Measurements from ENCODE around the gene MICU2.
A peak's percentile ranks its signal among the peaks of the same experiment; 100 is the strongest.

Gene MICU2, protein sequence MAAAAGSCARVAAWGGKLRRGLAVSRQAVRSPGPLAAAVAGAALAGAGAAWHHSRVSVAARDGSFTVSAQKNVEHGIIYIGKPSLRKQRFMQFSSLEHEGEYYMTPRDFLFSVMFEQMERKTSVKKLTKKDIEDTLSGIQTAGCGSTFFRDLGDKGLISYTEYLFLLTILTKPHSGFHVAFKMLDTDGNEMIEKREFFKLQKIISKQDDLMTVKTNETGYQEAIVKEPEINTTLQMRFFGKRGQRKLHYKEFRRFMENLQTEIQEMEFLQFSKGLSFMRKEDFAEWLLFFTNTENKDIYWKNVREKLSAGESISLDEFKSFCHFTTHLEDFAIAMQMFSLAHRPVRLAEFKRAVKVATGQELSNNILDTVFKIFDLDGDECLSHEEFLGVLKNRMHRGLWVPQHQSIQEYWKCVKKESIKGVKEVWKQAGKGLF

DNA sequence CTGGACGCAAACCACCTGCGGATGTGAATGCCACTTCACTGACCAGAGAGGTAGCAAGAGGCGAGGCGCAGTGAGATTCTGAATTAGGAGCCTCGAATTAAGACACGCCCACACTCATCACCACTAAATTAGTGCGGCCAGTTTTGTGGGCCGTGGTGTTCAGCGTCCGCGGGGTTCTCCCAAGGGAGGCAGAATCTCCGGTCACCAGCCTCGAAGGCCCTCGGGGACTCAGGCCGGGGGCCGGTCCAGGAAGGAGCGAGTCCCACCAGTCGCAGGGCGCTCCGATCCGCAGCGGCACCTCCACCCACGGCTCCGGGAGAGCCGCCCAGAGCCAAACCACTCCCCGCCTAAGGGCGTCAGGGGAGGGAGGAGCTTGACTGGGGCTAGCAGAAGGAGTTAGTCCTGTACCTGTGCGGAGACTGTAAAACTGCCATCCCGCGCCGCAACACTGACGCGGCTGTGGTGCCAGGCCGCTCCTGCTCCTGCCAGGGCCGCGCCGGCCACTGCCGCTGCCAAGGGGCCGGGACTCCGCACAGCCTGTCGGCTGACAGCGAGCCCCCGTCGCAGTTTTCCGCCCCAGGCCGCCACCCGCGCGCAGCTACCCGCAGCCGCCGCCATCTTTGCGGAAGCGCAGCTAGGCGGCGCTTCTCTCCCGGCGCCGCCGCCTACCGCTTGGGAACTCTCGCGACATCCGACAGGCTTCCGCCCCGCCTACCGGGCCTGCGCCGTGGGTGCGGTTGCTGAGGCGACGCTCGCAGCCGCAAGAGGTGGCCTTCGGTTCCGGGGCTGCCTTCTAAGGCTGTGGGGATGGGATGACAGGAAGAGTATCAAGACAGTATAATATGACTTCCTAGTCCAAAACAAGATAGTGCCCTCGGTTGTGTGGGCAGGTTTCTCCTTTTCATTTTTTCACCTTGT lies at the start of gene MICU2:
Gene MICU2, minus strand, starts transcription at position 640 of the 918 bp plus-strand sequence. Its CDS starts 22 bp downstream, at position 618.
- peak; percentile 89 to 92 for DNase-seq (ENCODE audit: low read depth in 2 of 2)

DNA sequence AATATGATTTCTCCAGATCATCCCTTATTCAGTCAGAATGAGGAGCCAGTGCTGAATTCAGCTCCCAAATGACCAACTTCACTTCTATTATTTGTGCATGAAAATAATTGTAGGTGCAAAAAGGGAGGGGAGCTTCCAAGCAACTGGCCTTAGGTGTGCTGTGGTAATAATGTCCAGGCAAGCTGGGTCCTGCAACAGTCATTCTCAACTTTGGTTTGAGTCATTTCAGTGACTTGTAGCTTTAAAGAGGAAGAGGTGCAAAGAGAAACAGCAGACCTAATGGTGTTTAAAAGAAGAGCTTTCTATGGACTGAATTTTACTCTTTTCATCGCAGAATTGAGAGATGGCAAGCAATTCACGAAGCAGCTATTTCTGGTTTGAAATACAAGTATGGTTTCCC lies 37.7 kb upstream of the MICU2 start:
- no peak for DNase-seq (ENCODE audit: low read depth in 2 of 2)

DNA sequence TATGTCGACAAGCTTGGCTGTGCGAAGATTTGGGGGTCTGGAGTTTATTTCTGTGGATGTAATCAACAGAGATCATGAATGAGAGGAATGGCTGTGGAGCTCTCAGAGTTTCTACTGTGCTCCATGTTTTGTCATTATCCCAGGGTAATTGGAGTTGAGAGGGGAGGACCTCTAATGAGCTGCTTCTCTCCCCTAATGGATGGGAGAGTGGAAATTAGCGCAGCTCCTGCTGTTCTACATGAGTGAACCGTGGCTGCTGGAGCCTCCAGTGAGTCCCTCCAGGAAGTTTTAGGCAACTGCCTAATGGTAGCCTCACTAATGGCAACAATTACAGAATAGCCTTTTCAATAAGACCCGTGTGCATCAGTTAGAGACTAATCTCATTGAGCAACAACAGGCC lies 35.6 kb upstream of the MICU2 start:
- no peak for DNase-seq (ENCODE audit: low read depth in 2 of 2)

DNA sequence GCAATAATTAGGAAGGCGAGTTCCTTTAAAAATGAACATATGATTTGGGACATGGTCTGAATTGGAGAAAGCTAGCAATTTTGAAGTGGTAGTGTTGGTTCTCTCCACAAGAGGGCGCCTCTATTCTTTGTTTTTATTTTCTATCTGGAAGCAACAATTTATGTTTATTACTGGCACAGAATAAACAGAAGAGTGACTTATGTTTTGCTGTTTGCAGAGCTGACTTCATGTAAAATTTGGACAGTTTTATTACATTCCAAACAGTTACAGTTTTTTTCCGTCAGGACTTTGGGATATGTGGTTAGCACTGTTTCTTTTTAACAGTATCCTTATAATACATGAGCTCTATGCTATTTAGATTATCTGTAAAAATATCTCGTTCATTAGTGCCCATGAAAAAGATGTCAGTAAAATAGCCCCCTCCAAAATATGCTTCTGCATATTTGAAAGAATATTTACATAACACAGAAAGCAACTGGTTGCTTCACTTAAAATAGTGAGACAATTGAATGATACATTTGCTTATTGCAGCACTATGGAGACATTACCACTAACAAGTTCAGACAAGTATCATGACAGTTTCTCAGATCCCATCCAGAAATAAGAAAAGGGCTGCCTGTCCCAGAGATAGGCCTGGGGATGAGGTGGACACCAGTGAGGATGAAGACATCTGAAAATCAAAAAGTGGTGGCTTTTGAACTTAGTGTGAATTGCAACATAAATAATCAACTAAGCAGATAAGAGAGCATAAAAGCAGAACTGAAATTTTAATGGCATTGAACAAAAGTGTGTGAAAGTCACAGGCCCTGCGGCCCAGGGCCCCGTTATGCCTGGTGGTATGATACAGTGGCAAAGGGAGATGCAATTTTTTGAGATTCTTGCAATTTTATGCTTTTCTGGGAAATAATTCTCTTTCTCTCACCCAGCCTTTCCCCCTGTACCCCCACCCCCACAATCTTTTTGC lies 34.6 kb upstream of the MICU2 start:
- no peak for DNase-seq (ENCODE audit: low read depth in 2 of 2)

DNA sequence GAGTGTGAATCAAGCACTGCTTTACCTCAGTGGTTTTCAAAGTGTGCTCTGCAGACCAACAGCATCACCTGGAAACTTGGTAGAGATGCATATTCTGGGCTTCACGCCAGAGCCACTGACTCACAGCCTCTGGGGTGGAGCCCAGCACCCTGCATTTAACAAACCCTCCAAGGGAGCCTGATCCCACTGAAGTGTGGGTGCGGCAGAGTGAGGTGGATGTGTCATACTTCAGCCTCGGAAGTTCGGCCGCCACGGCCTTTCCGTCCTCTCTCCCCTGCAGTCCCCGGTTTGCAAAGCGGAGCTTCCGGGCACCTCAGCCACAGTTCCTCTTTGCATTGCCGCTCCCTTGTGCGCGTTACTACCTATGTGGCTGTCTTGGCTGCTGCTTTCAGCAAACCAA lies 33.3 kb upstream of the MICU2 start:
- no peak for DNase-seq (ENCODE audit: low read depth in 2 of 2)

DNA sequence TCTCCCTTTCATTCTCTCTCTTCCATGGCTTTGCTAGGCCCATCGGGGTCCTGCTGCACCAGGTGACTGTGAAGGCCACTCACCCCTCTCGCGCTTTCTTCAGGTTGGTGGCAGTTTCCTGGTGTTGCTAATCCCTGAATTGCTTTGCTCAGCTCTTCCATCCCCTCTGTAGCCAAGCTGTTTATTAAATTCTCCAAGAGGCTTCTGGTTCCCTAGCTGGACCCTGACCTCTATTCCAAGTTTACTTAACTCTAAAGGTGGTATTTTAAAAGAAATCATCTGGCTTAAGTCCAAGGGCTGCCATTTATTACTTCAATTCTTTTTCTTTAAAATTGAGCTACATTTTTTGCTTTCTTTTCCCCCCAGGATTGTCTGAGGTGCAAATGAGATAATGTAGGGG lies 32.7 kb upstream of the MICU2 start:
- no peak for DNase-seq (ENCODE audit: low read depth in 2 of 2)

DNA sequence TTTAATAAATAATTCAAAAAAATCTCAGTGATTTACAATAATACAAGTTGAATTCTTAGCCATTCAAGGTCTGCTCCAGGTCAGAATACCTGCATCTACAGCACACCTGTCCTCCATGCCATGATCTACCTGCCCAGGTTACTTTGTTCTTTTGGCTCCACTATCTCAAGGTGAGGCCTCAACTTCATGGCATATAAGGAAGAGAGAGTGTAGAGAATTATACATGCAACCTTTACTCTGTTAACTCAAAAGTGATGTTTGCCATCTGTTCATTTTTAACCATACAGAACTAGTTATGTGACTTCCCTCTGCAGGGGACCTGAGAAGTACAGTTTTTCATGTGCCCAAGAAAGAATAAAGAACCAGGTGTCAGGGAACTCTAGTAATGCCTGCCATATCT lies 28.2 kb upstream of the MICU2 start:
- DNase-seq (ENCODE audit: low read depth in 2 of 2), result no peak

DNA sequence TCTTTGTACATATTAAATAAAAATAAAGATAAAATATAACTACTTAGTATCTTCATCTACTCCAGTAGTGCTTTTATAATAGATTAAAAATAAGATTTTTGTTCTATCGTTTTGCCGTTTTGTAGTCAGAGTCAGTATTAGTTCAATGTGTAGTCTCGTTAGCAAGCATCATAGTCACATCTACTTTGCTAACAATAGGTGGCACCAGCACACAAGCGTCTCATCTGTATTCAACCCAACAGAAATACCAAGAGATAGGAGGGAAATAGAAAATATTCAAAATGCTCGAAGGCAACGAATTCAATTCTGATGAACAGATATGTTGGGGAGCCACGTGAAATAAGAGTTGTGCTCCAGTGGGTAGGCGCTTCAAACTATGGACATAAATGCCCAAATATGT lies 21.4 kb upstream of the MICU2 start:
- DNase-seq (ENCODE audit: low read depth in 2 of 2), result no peak

DNA sequence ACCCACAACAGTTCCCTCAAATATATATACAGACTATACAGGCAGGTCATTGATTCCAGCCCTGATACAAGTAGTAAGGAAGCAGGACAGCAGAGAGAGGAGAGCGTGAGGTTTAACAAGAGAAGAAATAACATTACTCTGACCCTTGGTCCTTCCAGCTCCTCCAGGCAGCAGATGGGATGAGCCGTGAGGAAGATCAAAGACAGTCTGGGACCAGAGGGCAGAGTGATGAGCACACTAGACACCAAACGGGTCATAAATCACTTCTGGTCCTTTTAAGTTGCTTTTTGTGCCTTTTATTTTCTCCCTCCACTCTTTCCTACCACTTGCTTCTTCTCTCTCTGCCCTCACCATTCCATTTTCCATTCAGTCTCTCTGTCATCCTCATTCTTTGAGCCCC lies 16.9 kb upstream of the MICU2 start:
- no peak for DNase-seq (ENCODE audit: low read depth in 2 of 2)

DNA sequence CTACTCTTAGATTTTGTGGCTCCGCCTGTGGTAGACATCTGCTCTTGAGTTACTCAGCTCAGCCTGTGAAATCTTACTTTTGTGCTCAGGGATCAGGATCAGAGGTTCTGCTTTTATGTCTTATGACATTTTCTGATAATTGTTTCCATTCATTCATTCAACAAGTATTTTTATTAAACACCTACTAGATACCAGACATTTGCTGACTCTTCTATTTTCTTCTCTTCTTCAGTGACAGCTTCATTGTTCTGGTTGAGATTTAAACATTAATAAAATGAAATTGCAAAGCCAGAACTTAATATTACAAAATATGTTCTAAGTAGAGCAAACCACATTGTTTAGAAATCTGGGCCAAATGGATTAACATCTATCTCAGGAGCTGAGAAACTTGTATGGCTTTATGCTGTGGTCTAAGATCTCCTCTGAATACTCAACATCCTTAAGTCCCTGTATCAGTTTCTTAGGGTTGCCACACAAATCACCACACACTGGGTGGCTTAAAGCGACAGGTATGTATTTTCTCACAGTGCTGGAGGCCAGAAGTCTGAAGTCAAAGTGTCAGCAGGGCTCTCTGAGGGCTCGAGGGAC lies 15.8 kb upstream of the MICU2 start:
- DNase-seq (ENCODE audit: low read depth in 2 of 2), result no peak

DNA sequence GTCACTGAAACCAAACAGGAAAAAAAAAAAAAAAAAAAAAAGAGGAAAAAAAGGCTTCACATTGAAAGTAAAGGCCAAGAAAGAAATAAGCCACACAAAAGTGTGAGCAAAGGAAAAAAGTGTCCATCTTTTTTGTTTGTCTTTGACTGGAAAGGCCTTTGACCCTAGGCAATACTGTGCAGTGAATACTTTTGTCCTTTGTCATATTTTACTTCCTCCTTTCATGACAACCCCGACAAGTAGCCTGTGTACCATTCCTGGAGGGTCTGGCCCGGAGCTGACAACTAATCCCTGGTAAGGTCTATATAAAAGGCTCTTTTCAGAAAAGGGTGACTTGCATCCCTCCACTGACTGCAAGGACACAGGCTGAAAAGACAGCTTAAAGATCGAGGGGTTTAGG lies 12.9 kb upstream of the MICU2 start:
- DNase-seq (ENCODE audit: low read depth in 2 of 2), result no peak

DNA sequence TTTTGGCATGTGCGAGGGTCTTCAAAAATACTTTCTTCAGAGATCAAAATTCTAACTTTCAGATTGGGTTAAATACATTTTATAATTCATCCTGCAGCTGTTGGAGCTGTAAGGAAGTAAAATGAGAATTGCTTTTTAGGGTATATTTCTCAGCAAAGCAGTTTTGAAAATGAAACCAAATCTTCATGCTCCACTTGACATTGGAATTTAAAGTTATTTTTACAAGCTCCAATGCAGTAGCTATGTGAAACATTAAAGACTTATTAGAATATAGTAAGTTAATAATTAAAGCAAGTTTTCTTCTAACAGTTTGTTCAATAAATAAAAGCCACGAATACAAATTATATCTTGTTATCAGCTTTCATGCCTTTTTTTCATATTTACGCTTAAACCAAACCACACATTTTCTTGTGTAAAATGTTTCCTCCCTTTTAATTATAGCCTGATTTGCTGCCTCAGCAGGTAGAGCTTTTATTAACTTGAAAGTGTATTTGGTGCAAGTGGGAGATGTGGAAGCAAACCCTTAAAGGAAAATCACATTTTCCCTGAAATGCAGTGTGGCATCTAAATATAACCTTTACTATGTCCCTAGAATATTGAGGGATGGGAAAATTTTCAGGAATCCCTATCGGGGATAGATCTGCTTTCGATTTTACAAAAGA lies 12.4 kb upstream of the MICU2 start:
- no peak for DNase-seq (ENCODE audit: low read depth in 2 of 2)

DNA sequence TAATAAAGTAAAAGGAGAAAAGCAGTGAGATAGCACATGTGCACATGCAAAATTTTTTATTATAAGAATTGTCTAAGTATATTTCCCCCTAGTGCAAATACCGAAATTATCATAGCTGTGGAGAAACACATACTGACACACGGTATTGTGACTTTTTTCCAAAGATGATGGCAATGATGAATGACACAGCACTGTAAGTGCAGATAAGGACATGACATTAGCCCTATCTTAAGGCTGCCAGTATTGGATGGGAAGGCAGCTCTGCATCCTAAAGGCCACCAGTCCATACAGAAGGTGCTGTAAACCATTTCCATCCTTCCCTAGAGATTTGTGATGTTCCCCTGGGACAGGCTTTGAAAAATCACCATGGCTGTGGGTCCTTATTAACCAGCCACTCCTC lies 11.5 kb upstream of the MICU2 start:
- no peak for DNase-seq (ENCODE audit: low read depth in 2 of 2)

DNA sequence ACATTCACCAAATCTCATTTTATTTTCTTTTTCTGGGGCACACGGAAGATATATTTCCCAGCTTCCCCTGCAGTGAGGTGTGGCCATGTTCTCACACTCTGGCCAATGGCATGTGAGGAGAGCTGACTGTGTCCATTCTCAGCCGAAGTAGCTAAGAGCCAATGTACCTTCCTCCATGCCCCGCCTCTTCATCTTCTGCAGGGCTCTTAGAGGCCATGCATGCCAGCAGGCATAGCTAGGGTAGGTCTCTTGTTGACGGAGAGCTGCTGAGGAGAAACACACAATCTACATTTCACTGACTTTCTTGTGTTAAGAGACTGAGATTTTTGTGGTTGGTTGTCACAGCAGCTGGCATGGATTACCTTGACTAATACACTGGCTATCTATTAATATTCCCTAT lies 9.8 kb upstream of the MICU2 start:
- DNase-seq (ENCODE audit: low read depth in 2 of 2), result no peak

DNA sequence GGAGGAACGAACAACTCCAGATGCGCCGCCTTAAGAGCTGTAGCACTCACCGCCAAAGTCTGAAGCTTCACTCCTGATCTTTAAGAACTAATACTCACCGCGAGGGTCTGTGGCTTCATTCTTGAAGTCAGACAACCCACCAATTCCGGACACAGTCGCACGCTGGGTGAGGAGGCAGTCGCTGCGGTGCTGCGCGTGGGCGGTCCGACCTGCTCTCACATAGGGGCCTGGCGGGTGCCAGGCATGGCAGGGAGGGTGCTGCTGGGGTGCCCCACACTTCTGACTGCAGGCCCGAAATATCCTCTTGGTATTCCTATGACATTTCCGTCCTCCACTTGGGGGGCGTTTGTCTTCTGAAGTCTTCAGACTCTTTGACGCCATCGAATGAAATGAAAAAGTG lies 7.4 kb upstream of the MICU2 start:
- DNase-seq (ENCODE audit: low read depth in 2 of 2), result no peak

DNA sequence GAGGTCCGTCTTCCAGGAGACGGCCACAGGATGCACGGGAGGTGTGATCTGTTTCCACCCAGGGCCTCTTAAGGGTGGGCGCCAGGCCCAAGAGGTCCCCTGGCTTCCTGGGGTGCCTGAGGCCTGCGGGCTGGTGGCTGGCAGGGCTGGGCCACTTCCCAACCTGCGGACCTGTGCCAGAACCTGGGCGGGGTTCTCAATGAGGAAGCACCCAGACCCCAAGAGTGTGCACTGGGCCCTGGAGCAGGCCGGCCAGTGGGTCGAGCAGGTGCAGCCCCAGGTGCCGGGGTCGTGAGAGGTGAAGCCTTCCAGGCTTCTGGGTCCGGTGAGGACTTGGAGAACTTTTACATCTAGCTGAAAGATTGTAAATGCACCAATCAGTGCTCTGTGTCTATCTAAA lies 6.7 kb upstream of the MICU2 start:
- DNase-seq (ENCODE audit: low read depth in 2 of 2), result no peak

DNA sequence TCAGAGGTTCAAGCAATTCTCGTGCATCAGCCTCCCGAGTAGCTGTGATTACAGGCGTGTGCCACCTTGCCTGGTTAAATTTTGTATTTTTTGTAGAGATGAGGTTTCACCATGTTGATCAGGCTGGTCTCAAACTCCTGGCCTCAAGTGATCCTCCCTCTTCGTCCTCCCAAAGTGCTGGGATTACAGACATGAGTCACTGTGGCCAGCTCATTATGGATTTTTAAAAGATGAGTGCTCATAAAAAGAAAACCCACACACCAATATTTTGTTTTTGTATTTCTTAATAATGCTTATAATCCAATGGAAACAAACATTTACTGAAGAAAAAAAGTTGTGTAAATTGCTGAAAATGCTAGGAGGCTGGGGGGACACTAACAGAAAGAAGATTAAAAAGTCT lies 5.0 kb upstream of the MICU2 start:
- DNase-seq (ENCODE audit: low read depth in 2 of 2), result no peak

DNA sequence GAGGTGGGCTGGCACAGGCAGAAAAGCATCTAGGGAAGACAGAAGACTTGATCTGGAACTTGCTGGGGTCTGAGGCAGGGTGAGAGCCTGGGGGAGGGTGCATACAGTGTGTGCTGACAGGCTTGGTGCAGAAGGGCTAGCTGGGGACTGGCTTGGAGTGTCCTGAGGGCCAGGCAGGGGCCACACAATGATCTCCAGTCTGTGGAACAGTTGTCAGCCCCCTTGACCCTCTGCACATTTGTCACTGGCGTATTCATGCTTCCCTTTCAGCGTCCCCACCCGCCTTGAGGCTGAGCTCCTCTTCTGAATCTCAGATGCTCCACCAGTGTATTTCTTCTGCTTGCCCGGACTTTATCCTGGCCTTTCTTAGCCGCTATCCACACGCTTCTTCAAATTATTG lies 2.8 kb upstream of the MICU2 start:
- no peak for DNase-seq (ENCODE audit: low read depth in 2 of 2)

DNA sequence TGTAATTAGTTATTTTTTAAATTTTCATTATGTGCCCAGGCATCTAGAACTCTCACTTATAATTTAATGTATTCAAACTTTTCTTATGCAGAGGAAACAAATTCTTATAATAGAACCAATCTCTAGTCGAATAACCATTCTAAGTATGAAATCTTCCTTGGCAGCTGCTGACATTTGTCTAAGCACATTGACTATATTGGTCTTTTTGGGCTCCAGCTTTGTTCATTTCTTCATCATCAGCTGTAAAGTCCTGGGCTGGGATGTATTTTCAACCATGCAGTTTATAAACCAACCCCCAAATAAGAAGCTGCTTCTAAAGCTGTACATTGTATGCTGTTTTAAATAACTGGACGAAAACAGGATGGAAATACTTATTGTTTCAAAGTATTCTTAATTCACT lies 2.3 kb upstream of the MICU2 start:
- DNase-seq (ENCODE audit: low read depth in 2 of 2), result no peak

DNA sequence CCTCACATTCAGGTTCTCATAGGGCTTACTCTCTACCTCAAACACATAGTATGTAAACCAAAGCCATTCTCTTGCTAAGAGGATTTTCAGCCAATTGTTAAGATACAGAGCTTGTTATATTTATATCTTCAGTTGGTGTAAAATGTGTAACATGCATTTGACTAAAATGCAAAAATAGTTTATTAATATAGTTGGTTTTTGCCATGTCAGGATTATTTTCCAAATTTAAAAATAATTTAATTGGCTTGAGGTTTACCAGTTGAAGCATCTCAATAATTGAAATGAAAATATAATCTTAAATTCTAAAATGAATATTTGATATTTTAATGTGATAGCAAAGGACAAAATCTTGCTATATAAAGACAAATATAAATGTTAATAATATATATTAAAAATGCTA lies 7.2 kb downstream of the MICU2 start:
- DNase-seq (ENCODE audit: low read depth in 2 of 2), result no peak

DNA sequence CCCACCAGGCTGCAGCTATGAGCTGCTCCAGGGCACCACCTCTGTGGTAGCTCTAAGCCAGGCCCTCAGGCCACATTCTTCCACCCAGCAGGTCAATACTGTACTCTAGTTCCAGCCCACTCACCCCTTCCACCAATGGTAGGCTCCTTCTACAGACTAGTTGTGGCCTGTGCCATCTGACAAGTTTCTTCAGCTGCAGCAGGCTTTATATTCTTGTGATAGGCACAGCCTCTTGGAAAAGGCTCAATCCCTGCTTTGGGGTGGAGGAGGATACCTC lies 8.5 kb downstream of the MICU2 start:
- DNase-seq (ENCODE audit: low read depth in 2 of 2), result no peak

Measured in activated CD8-positive, alpha-beta memory T cell treated with anti-CD3 and anti-CD28 coated beads for 4 hours (primary cell).